Caki2 (cell line): ENCODE results near the gene PLD6. TPM values are rescaled to one million over a fixed set of nuclear protein-coding genes. Genes with fewer than 3 reads are reported as not detected.

ENCODE experiments used
- DNase-seq: peaks from one replicate; pipeline ENCODE4 v3.0.0-alpha.2; 2015; ENCODE audit warnings: low read depth
- in situ Hi-C: cut with HindIII; loops from 2 replicates; pipeline ENCODE4 v1.10.0; 2016; ENCODE audit warnings: low sequenced_read_pairs, low pct_unique_long_range_greater_than_20kb, mixed read lengths
- total RNA-seq: library from RNA; depleted of rRNA; stranded (reverse); fragments of >200 nt; shearing (Covaris generic); gene quantifications from 2 replicates; pipeline ENCODE4 v1.2.3, GENCODE V29; 2014; ENCODE audit warnings: low replicate concordance; rRNA removed

Gene PLD6
- total RNA-seq, 1 experiment from 2014 or later = 5.5 TPM

DNA sequence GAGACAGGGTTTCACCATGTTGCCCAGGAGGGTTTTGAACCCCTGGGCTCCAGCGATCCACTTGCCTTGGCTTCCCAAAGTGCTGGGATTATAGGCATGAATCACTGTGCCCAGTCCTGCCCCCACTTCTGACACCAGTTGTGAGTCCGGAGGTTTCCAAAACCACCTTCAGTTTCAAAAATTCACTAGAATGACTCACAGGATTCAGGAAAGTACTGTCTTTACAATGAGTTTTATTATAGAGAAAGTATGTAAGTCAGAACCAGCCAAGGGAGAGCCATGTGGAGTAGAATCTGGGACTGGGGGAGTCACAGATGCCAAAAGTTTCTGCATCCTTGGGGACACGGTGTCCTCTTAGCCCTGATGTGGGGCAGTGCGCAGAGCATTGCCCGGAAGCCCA is 55.1 kb downstream of the PLD6 start:
- DNase-seq = peak; percentile 73
- in situ Hi-C loops = no loop called here

Other genes starting within 250 kb of the PLD6 start
- not detected in 2 replicates for gene TNFRSF13B, start 234.2 kb downstream of the PLD6 start, total RNA-seq
- 86.2 and 92.8 TPM in 2 replicates for gene MPRIP, start 163.9 kb downstream of the PLD6 start, total RNA-seq
- 27.7 and 62.3 TPM in 2 replicates for gene FLCN, start 30.8 kb upstream of the PLD6 start, total RNA-seq
- gene COPS3, start 74.9 kb upstream of the PLD6 start, total RNA-seq = 68.5 and 89.0 TPM in 2 replicates
- 13.2 and 87.7 TPM in 2 replicates for gene NT5M, start 97.0 kb upstream of the PLD6 start, total RNA-seq